ENCODE results near the gene CBX4. TPM values are rescaled to one million over a fixed set of nuclear protein-coding genes. Genes with fewer than 3 reads are reported as not detected.

Gene CBX4
- total RNA-seq, 1 donor from 2014 or later: 6.8 TPM

DNA sequence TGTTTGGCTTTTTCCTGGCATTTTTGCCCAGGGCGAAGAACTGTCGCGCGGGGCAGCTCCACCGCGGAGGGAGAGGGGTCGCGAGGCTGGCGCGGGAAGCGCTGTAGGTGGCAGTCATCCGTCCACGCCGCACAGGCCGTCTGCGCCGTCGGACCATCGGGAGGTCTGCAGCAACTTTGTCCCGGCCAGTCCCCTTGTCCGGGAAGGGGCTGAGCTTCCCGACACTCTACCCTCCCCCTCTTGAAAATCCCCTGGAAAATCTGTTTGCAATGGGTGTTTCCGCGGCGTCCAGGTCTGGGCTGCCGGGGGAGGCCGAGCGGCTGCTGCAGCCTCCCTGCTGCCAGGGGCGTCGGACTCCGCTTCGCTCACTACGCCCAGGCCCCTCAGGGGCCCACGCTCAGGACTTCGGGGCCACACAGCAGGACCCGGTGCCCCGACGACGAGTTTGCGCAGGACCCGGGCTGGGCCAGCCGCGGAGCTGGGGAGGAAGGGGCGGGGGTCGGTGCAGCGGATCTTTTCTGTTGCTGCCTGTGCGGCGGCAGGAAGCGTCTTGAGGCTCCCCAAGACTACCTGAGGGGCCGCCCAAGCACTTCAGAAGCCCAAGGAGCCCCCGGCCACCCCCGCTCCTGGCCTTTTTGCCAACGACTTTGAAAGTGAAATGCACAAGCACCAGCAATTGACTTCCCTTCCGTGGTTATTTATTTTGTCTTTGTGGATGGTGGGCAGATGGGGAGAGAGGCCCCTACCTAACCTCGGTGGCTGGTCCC, 2.3 kb upstream of the CBX4 start:
- no peak for DNase-seq (ENCODE audit: low spot score)
- no peaks in the 10 kb centered on the region for H3K9me3 Mint-ChIP-seq (ENCODE audit: unreplicated experiment)
- no peak overlapping the region for H3K27ac Mint-ChIP-seq (ENCODE audit: unreplicated experiment)
- peaks cover 6% of the 10 kb centered on the region for H3K4me1 Mint-ChIP-seq (ENCODE audit: unreplicated experiment)
- H3K4me3 Mint-ChIP-seq (ENCODE audit: unreplicated experiment): peak overlapping the region; percentile 37
- no peak for TF ChIP-seq CTCF (IDR thresholded peaks at IDR 0.05; ENCODE audit: unreplicated experiment)
- H3K36me3 Mint-ChIP-seq (ENCODE audit: low read depth, unreplicated experiment): no peaks in the 10 kb centered on the region
- H3K27me3 Mint-ChIP-seq (ENCODE audit: unreplicated experiment): peaks cover 25% of the 10 kb centered on the region

DNA sequence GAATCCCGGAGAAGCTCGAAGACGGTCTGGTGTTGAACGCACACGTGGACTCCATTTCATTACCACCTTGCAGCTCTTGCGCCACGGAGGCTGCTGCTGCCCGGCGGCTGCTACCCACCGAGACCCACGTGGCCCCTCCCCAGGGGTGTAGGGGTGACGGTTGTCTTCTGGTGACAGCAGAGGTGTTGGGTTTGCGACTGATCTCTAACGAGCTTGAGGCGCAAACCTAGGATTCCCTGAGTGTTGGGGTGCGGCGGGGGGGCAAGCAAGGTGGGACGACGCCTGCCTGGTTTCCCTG, 1.7 kb upstream of the CBX4 start:
- H3K4me1 Mint-ChIP-seq (ENCODE audit: unreplicated experiment): peaks cover 6% of the 10 kb centered on the region
- no peaks in the 10 kb centered on the region for H3K9me3 Mint-ChIP-seq (ENCODE audit: unreplicated experiment)
- no peak overlapping the region for H3K27ac Mint-ChIP-seq (ENCODE audit: unreplicated experiment)
- no peaks in the 10 kb centered on the region for H3K36me3 Mint-ChIP-seq (ENCODE audit: low read depth, unreplicated experiment)
- peaks cover 28% of the 10 kb centered on the region for H3K27me3 Mint-ChIP-seq (ENCODE audit: unreplicated experiment)
- H3K4me3 Mint-ChIP-seq (ENCODE audit: unreplicated experiment): no peak overlapping the region
- no peak for TF ChIP-seq CTCF (IDR thresholded peaks at IDR 0.05; ENCODE audit: unreplicated experiment)
- DNase-seq (ENCODE audit: low spot score): no peak

DNA sequence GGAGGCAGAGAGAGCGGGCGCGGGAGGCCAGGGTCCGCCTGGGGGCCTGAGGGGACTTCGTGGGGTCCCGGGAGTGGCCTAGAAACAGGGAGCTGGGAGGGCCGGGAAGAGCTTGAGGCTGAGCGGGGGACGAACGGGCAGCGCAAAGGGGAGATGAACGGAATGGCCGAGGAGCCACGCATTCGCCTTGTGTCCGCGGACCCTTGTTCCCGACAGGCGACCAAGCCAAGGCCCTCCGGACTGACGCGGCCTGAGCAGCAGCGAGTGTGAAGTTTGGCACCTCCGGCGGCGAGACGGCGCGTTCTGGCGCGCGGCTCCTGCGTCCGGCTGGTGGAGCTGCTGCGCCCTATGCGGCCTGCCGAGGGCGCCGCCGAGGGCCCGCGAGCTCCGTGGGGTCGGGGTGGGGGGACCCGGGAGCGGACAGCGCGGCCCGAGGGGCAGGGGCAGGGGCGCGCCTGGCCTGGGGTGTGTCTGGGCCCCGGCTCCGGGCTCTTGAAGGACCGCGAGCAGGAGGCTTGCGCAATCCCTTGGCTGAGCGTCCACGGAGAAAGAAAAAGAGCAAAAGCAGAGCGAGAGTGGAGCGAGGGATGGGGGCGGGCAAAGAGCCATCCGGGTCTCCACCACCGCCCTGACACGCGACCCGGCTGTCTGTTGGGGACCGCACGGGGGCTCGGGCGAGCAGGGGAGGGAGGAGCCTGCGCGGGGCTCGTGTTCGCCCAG, 1.2 kb upstream of the CBX4 start:
- Mint-ChIP-seq H3K27ac (ENCODE audit: unreplicated experiment) (no peak overlapping the region), H3K27me3 (ENCODE audit: unreplicated experiment) (peaks cover 31% of the 10 kb centered on the region), H3K9me3 (ENCODE audit: unreplicated experiment) (no peaks in the 10 kb centered on the region), H3K36me3 (ENCODE audit: low read depth, unreplicated experiment) (no peaks in the 10 kb centered on the region), H3K4me1 (ENCODE audit: unreplicated experiment) (peaks cover 6% of the 10 kb centered on the region), H3K4me3 (ENCODE audit: unreplicated experiment) (no peak overlapping the region)
- peak; percentile 56 for DNase-seq (ENCODE audit: low spot score)
- no peak for TF ChIP-seq CTCF (IDR thresholded peaks at IDR 0.05; ENCODE audit: unreplicated experiment)

DNA sequence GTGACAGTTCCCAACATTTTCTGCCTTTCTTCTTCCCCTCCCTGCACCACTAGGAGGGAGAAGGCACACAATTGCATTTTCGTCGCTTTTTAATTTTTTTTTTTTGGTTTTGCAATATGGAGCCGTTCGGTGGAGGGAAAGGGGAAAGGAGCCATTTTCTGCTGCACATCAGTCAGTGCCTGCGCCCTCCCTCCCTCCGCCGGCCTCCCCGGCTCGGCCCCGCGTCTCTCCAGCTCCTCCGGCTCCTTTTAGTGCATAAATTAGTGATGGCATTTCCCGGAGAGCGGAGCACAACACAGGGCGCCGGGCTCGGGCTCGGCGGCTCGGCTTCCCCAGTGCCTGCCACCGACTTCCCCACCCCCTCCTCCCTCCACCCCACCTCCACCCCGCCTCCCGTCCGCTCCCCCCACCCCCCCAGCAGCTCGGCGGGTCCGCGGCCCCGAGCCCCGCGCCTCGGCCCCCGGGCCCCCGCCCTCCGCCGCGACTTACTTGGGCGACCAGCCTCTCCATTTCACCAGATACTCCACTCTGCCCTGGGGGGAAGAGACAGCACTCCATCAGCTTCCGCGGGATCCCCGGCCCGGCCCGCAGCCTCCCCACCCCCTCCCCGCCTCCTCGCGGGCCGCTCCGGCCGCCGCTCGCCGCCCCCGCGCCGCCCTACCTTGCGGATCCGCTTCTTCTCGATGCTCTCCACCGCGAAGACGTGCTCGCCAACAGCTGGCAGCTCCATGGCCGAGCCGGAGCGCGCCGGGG, 542 bp downstream of the CBX4 start:
- Mint-ChIP-seq H3K4me1 (ENCODE audit: unreplicated experiment) (peaks cover 8% of the 10 kb centered on the region), H3K27ac (ENCODE audit: unreplicated experiment) (no peak overlapping the region), H3K36me3 (ENCODE audit: low read depth, unreplicated experiment) (peaks cover 4% of the 10 kb centered on the region), H3K27me3 (ENCODE audit: unreplicated experiment) (peaks cover 43% of the 10 kb centered on the region), H3K9me3 (ENCODE audit: unreplicated experiment) (no peaks in the 10 kb centered on the region), H3K4me3 (ENCODE audit: unreplicated experiment) (peak overlapping the region; percentile 93)
- no peak for TF ChIP-seq CTCF (IDR thresholded peaks at IDR 0.05; ENCODE audit: unreplicated experiment)
- peak; percentile 57 for DNase-seq (ENCODE audit: low spot score)

Measured in endothelial cell (in vitro differentiated cells).